PFSK-1 (cell line): ENCODE data around the gene SMARCA4.

ENCODE experiments used
- FOXP2 ChIP-seq: optimal IDR thresholded peaks from 2 replicates; pipeline ENCODE3; 2011; ENCODE audit warnings: borderline replicate concordance, control low read depth, inconsistent platforms; ENCODE audit not compliant: insufficient read depth; ENCODE audit errors: extremely low read length, extremely low read depth
- POLR2AphosphoS5 ChIP-seq: IDR thresholded peaks from 2 replicates; pipeline ENCODE4 v1.6.1; 2012; ENCODE audit warnings: low read depth, mild to moderate bottlenecking, control low read depth, low read length, moderate library complexity
- REST ChIP-seq, 2 experiments: IDR thresholded peaks; 2 replicates each; pipeline versions ENCODE4 v1.6.1 to v1.8.0; 2011 to 2012; ENCODE audit warnings: low read depth in 2 of 2, low read length in 2 of 2, control low read depth in 1 of 2, inconsistent platforms in 1 of 2, mild to moderate bottlenecking in 1 of 2, moderate library complexity in 1 of 2; ENCODE audit not compliant: insufficient read depth in 1 of 2
- SIN3A ChIP-seq: IDR thresholded peaks from 2 replicates; pipeline ENCODE4 v1.6.1; 2012; ENCODE audit warnings: mild to moderate bottlenecking, low read length, moderate library complexity, borderline replicate concordance; ENCODE audit not compliant: insufficient read depth
- TAF1 ChIP-seq: IDR thresholded peaks from 2 replicates; pipeline ENCODE4 v1.6.1; 2012; ENCODE audit warnings: low read length, control low read depth, borderline replicate concordance; ENCODE audit not compliant: insufficient read depth

Gene SMARCA4

GRCh38 chr19:11007385-11007784, 46.6 kb downstream of the SMARCA4 start:
- TF ChIP-seq TAF1 (no peak), REST (IDR thresholded peaks at IDR 0.05; ENCODE audit: insufficient read depth in 1 of 2, low read depth in 2 of 2, low read length in 2 of 2) (no peak), FOXP2 (no peak), SIN3A (no peak), POLR2AphosphoS5 (no peak)

- TF ChIP-seq SIN3A (no peak), REST (IDR thresholded peaks at IDR 0.05; ENCODE audit: insufficient read depth in 1 of 2, low read depth in 2 of 2, low read length in 2 of 2) (no peak), TAF1 (no peak), FOXP2 (no peak), POLR2AphosphoS5 (no peak)
Measured at GRCh38 chr19:11007962-11008532, 47.2 kb downstream of the SMARCA4 start.

GRCh38 chr19:11010041-11010440, 49.2 kb downstream of the SMARCA4 start:
- TF ChIP-seq SIN3A, result no peak
- no peak for TF ChIP-seq POLR2AphosphoS5
- no peak for TF ChIP-seq REST (IDR thresholded peaks at IDR 0.05; ENCODE audit: insufficient read depth in 1 of 2, low read depth in 2 of 2, low read length in 2 of 2)
- no peak for TF ChIP-seq TAF1
- no peak for TF ChIP-seq FOXP2

- TF ChIP-seq REST (IDR thresholded peaks at IDR 0.05; ENCODE audit: insufficient read depth in 1 of 2, low read depth in 2 of 2, low read length in 2 of 2) (no peak), TAF1 (no peak), FOXP2 (no peak), SIN3A (no peak), POLR2AphosphoS5 (no peak)
Measured at GRCh38 chr19:11012507-11012906, 51.7 kb downstream of the SMARCA4 start.

- TF ChIP-seq REST (IDR thresholded peaks at IDR 0.05; ENCODE audit: insufficient read depth in 1 of 2, low read depth in 2 of 2, low read length in 2 of 2) (no peak), FOXP2 (no peak), POLR2AphosphoS5 (no peak), SIN3A (no peak), TAF1 (no peak)
Measured at GRCh38 chr19:11013771-11014170, 52.9 kb downstream of the SMARCA4 start.
